Measurements from ENCODE around the gene AXIN1.

DNA sequence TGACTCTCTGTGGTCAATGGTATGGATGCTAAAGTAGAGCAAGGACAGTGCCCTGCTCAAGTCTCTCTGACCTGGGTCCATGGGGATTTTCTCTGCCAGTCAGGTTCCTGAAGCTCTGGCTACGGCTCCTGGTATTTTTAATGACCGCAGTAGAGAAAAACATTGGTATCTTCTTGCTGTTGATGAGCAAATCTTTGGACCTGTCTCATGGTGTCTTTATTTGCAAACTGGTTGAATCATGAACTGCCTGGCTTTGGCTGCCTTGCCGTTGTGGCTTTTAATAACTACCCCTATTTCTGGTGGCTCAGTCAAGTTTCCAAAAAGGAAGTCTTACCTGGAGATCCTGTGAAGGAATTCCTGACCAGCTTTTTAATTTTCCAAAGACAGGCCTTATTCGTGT is 109.2 kb downstream of the AXIN1 start:
- TF ChIP-seq CTCF (IDR thresholded peaks at IDR 0.05) (no peak), POLR2A (IDR thresholded peaks at IDR 0.05) (no peak), POLR2AphosphoS5 (IDR thresholded peaks at IDR 0.05) (no peak), EP300 (IDR thresholded peaks at IDR 0.05) (no peak)
